D721Med (cell line): ENCODE results near the gene TRIM77.
"Not testable (repeated sequence)": the region's sequence is repeated elsewhere in the genome, so short reads cannot be mapped to it uniquely, and the experiment has no call there.

Experiments
- DNase-seq: peaks from one replicate; pipeline ENCODE4 v3.0.0; 2011; ENCODE audit warnings: low spot score; ENCODE audit not compliant: insufficient read length
- FAIRE-seq: peaks from 2 replicates; lab custom pipeline; 2011; peaks lifted over from hg19 to GRCh38; lab: Jason Lieb, UNC
- CTCF ChIP-seq: IDR thresholded peaks from 2 replicates; pipeline ENCODE4 v1.5.1; 2012; ENCODE audit warnings: mild to moderate bottlenecking, control low read depth; ENCODE audit not compliant: insufficient read depth; ENCODE audit errors: missing control alignments

Gene TRIM77

GRCh38 chr11:89737116-89737515 is 27.0 kb downstream of the TRIM77 start:
- TF ChIP-seq CTCF = no peak
- FAIRE-seq (no peak), DNase-seq (no peak)

GRCh38 chr11:89741406-89741805 is 31.3 kb downstream of the TRIM77 start:
- FAIRE-seq, DNase-seq: not testable (repeated sequence)

GRCh38 chr11:89744158-89744557 is 34.1 kb downstream of the TRIM77 start:
- FAIRE-seq, DNase-seq: not testable (repeated sequence)

- not testable (repeated sequence) for DNase-seq, FAIRE-seq
Measured at GRCh38 chr11:89750822-89751221, 40.7 kb downstream of the TRIM77 start.
